HG03159 (cell line): ENCODE results near the gene WBP1.
A peak's percentile ranks its signal among the peaks of the same experiment; 100 is the strongest.
"Not testable (repeated sequence)": the region's sequence is repeated elsewhere in the genome, so short reads cannot be mapped to it uniquely, and the experiment has no call there.

Experiments
- ATAC-seq: cut with Tn5 transposase; IDR thresholded peaks from one replicate; pipeline ENCODE4 v1.9.1; 2021; ENCODE audit warnings: mild to moderate bottlenecking, moderate library complexity; ENCODE audit not compliant: unreplicated experiment

Gene WBP1

GRCh38 chr2:74426181-74426758, 32.0 kb upstream of the WBP1 start:
- no peak for ATAC-seq

- no peak for ATAC-seq
These were observed 30.7 kb upstream of the WBP1 start for GRCh38 chr2:74427551-74427950.

- ATAC-seq, result no peak
These were observed 29.6 kb upstream of the WBP1 start for GRCh38 chr2:74428675-74429074.

GRCh38 chr2:74429487-74430451, 28.5 kb upstream of the WBP1 start:
- ATAC-seq, result no peak

GRCh38 chr2:74430502-74430901, 27.7 kb upstream of the WBP1 start:
- no peak for ATAC-seq

- ATAC-seq, result no peak
These were observed 22.0 kb upstream of the WBP1 start for GRCh38 chr2:74436111-74436805.

GRCh38 chr2:74436848-74437695, 21.2 kb upstream of the WBP1 start:
- ATAC-seq, result no peak

GRCh38 chr2:74438248-74438647, 20.0 kb upstream of the WBP1 start:
- ATAC-seq, result no peak

- no peak for ATAC-seq
These were observed 18.9 kb upstream of the WBP1 start for GRCh38 chr2:74439373-74439772.

GRCh38 chr2:74439803-74440377, 18.3 kb upstream of the WBP1 start:
- ATAC-seq, result peak; percentile 19

- peak; percentile 88 for ATAC-seq
These were observed 17.7 kb upstream of the WBP1 start for GRCh38 chr2:74440378-74441169.

GRCh38 chr2:74441170-74441689, 17.0 kb upstream of the WBP1 start:
- ATAC-seq, result no peak

- no peak for ATAC-seq
These were observed 16.4 kb upstream of the WBP1 start, which contains the start of gene RTKN for GRCh38 chr2:74441690-74442482. Gene RTKN (minus strand): TSS chr2:74441937. CDS start chr2:74441816, 121 bp downstream.

- ATAC-seq, result not testable (repeated sequence)
These were observed 15.5 kb upstream of the WBP1 start for GRCh38 chr2:74442483-74443297.

GRCh38 chr2:74444498-74445318, 13.5 kb upstream of the WBP1 start:
- no peak for ATAC-seq

GRCh38 chr2:74447230-74447999, 10.8 kb upstream of the WBP1 start:
- no peak for ATAC-seq
